NT2/D1 (cell line): ENCODE data around the gene DOCK3.

Source experiments
- SUZ12 ChIP-seq: IDR thresholded peaks from 2 replicates; pipeline ENCODE4 v1.6.1; 2011; ENCODE audit not compliant: insufficient read length, insufficient read depth; ENCODE audit errors: extremely low read depth
- ZNF274 ChIP-seq: IDR thresholded peaks from 2 replicates; pipeline ENCODE4 v1.6.1; 2011; ENCODE audit warnings: mild to moderate bottlenecking, low read depth, low read length

- TF ChIP-seq ZNF274: no peak
- TF ChIP-seq SUZ12: no peak
Observed at GRCh38 chr3:51137715-51138114, 463.0 kb downstream of the DOCK3 start.
